Measurements from ENCODE around the gene MINDY4.

DNA sequence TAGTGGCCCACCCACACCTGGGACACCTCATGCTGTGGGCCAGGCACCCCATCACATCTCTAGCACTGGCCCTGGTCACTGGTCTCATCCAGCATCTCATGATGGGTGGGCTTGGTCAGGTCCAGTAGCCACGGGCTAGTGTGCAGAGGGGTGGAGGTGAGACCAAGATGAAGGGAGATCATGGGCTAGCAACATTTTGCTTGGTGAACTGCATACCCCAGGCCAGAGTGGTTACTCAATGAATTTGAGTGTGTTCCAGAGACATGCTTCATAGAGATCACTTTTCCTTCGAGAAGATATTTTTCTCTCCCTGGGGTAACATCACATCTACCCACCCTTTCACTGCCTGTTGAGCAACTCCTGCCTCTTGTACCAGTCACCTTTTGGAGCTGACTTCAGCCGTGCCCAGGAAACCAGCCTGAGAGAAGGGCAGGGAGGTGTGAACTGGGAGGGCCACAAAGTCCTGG is 44.2 kb downstream of the MINDY4 start:
- no peak for TF ChIP-seq YY1 (IDR thresholded peaks at IDR 0.05; ENCODE audit: insufficient read depth, insufficient read length)
- TF ChIP-seq SUZ12 (IDR thresholded peaks at IDR 0.05; ENCODE audit: extremely low read depth, insufficient read depth, insufficient read length) = no peak

Data from NT2/D1 (cell line).